Activated effector memory CD4-positive, alpha-beta T cell treated with anti-CD3 and anti-CD28 coated beads, Interleukin-2, amount 50 U/mL, for 16 hours (primary cell): Measurements from ENCODE around the gene HOXA11.

ENCODE experiments used
- DNase-seq: peaks from one replicate; pipeline ENCODE4 v3.0.0-alpha.2; 2020

The HOXA11 gene

GRCh38 chr7:27156508-27156898 lies 28.5 kb downstream of the HOXA11 start, which contains the start of gene HOXA7:
Gene HOXA7, minus strand, starts transcription at chr7:27156675. Its CDS starts 130 bp downstream, at chr7:27156545.
- DNase-seq = peak; percentile 58

GRCh38 chr7:27155816-27156507 lies 29.1 kb downstream of the HOXA11 start:
- DNase-seq = peak; percentile 68

- peak; percentile 77 for DNase-seq
Measured at GRCh38 chr7:27154901-27155815, 29.9 kb downstream of the HOXA11 start.

- DNase-seq = peak; percentile 51
Measured at GRCh38 chr7:27154369-27154768, 30.7 kb downstream of the HOXA11 start.

- no peak for DNase-seq
Measured at GRCh38 chr7:27153526-27153925, 31.5 kb downstream of the HOXA11 start.

GRCh38 chr7:27152816-27153442 lies 32.1 kb downstream of the HOXA11 start:
- peak; percentile 43 for DNase-seq

- DNase-seq = peak; percentile 61
Measured at GRCh38 chr7:27151931-27152815, 32.9 kb downstream of the HOXA11 start, which contains the start of gene HOXA3. Gene HOXA3, minus strand, starts transcription at chr7:27152583. Its CDS starts 41,943 bp downstream, at chr7:27110640.

GRCh38 chr7:27151341-27151930 lies 33.6 kb downstream of the HOXA11 start:
- DNase-seq = peak; percentile 63

- peak; percentile 86 for DNase-seq
Measured at GRCh38 chr7:27150568-27151340, 34.3 kb downstream of the HOXA11 start.

GRCh38 chr7:27149842-27150567 lies 35.0 kb downstream of the HOXA11 start:
- peak; percentile 61 for DNase-seq

GRCh38 chr7:27148756-27149641 lies 36.0 kb downstream of the HOXA11 start:
- no peak for DNase-seq

- no peak for DNase-seq
Measured at GRCh38 chr7:27148031-27148755, 36.8 kb downstream of the HOXA11 start.

- DNase-seq = no peak
Measured at GRCh38 chr7:27147199-27148030, 37.6 kb downstream of the HOXA11 start, which contains the start of gene HOXA6. Gene HOXA6, minus strand, starts transcription at chr7:27147774. Its CDS starts 25 bp downstream, at chr7:27147749.

- no peak for DNase-seq
Measured at GRCh38 chr7:27146491-27147198, 38.4 kb downstream of the HOXA11 start.

GRCh38 chr7:27145914-27146412 lies 39.1 kb downstream of the HOXA11 start:
- no peak for DNase-seq

GRCh38 chr7:27145165-27145913 lies 39.7 kb downstream of the HOXA11 start:
- peak; percentile 60 for DNase-seq
